Measurements from ENCODE around the gene IMPDH1. TPM values are rescaled to one million over a fixed set of nuclear protein-coding genes. Genes with fewer than 3 reads are reported as not detected.

IMPDH1 gene
- polyA plus RNA-seq, 2 of the 4 experiments (the other 2 are of a cell fraction): 55.4 to 65.4 TPM

- H3K9me3 ChIP-seq: no peaks in the 10 kb centered on the region
- no peak for FAIRE-seq
- no peak for ATAC-seq
- CTCF ChIA-PET: interaction anchor here (0.6 to 38.8 kb wide), 11 partner anchors 10 to 70 kb away, joined by 3 to 800 read pairs (median 6); partner anchors contain the start of genes PRRT4 and RBM28
- H3K4me1 ChIP-seq: no peaks in the 10 kb centered on the region
- H3K4me2 ChIP-seq: no peak overlapping the region
- no peak overlapping the region for H3K4me3 ChIP-seq
- WGBS (ENCODE audit: missing lambda C conversion rate): 82% methylated on average over 3 of the region's 3 CpGs
- no peak overlapping the region for H3K27ac ChIP-seq
- TF ChIP-seq ELK1 (IDR thresholded peaks at IDR 0.05; ENCODE audit: low read depth, low read length) (no peak), MAFK (IDR thresholded peaks at IDR 0.05; ENCODE audit: partially characterized antibody) (peak; percentile 9), NFE2L2 (conservative IDR thresholded peaks at IDR 0.05; ENCODE audit: low read length) (peak; percentile 30; the same call in 1 of the 2 replicates)
- POLR2A ChIA-PET: interaction anchor here (0.6 kb wide), 1 partner anchor 22 kb away, joined by 5 read pairs; no protein-coding TSS in a partner anchor
- no peak for DNase-seq (ENCODE audit: low read depth in 1 of 2, low spot score in 1 of 2)
Measured at GRCh38 chr7:128390871-128391565, 18.8 kb downstream of the IMPDH1 start.

- H3K4me2 ChIP-seq: no peak overlapping the region
- H3K9me3 ChIP-seq: no peaks in the 10 kb centered on the region
- 85% methylated on average over 9 of the region's 9 CpGs for WGBS (ENCODE audit: missing lambda C conversion rate)
- ChIA-PET CTCF (interaction anchor here (0.7 to 38.8 kb wide), 12 partner anchors 11 to 494 kb away, joined by 3 to 800 read pairs (median 10); partner anchors contain the start of genes IMPDH1, METTL2B, PRRT4 and RBM28), POLR2A (interaction anchor here (0.6 to 2.4 kb wide), 2 partner anchors 15 to 42 kb away, joined by 3 to 13 read pairs; no protein-coding TSS in a partner anchor)
- H3K27ac ChIP-seq: no peak overlapping the region
- FAIRE-seq (no peak), DNase-seq (ENCODE audit: low read depth in 1 of 2, low spot score in 1 of 2) (no peak), ATAC-seq (peak in 1 of 2 experiments; percentile 4; a peak in 3 of 6 replicates)
- TF ChIP-seq NPAS2 (CRISPR knock-in tag; IDR thresholded peaks at IDR 0.05; ENCODE audit: borderline replicate concordance): no peak
- no peak for TF ChIP-seq MAZ (IDR thresholded peaks at IDR 0.05; ENCODE audit: borderline replicate concordance, low read depth, low read length)
- TF ChIP-seq FOSB (CRISPR knock-in tag; IDR thresholded peaks at IDR 0.05): no peak
- no peak for TF ChIP-seq USF2 (IDR thresholded peaks at IDR 0.05)
- TF ChIP-seq CEBPB (IDR thresholded peaks at IDR 0.05): no peak
- TF ChIP-seq CTCF (IDR thresholded peaks at IDR 0.05): no peak
- no peak for TF ChIP-seq POLR2A (IDR thresholded peaks at IDR 0.05; ENCODE audit: low read length)
- no peak for TF ChIP-seq CHD2 (IDR thresholded peaks at IDR 0.05; ENCODE audit: low read length, partially characterized antibody)
- no peak for TF ChIP-seq HOXB13 (CRISPR knock-in tag; IDR thresholded peaks at IDR 0.05; ENCODE audit: low read depth)
- no peak for TF ChIP-seq HOXB5 (CRISPR knock-in tag; IDR thresholded peaks at IDR 0.05)
- no peak for TF ChIP-seq HMGXB4 (CRISPR knock-in tag; IDR thresholded peaks at IDR 0.05; ENCODE audit: borderline replicate concordance)
- no peak for TF ChIP-seq CBX8 (IDR thresholded peaks at IDR 0.05)
- no peak for TF ChIP-seq GATA3 (IDR thresholded peaks at IDR 0.05; ENCODE audit: borderline replicate concordance)
- no peak for TF ChIP-seq RNF2 (IDR thresholded peaks at IDR 0.05; ENCODE audit: borderline replicate concordance, low read depth)
- no peak for TF ChIP-seq HEYL (CRISPR knock-in tag; IDR thresholded peaks at IDR 0.05)
- no peak for TF ChIP-seq PHF8 (IDR thresholded peaks at IDR 0.05; ENCODE audit: borderline replicate concordance, low read depth)
- no peak for TF ChIP-seq PBX3 (IDR thresholded peaks at IDR 0.05)
- TF ChIP-seq KDM1A (IDR thresholded peaks at IDR 0.05; ENCODE audit: low read depth): no peak
- H3K4me1 ChIP-seq: no peaks in the 10 kb centered on the region
- no peak overlapping the region for H3K4me3 ChIP-seq
Measured at GRCh38 chr7:128389618-128390329, 20.0 kb downstream of the IMPDH1 start.
